Lower lobe of right lung (tissue), 2 donors: ENCODE measurements around the gene CADM1. TPM values are rescaled to one million over a fixed set of nuclear protein-coding genes. Genes with fewer than 3 reads are reported as not detected.

Source experiments
- ATAC-seq, 2 donors: fragments of 200-7000 bp; cut with Tn5 transposase; one replicate each; pipeline ENCODE4 v1.9.1; 2020 to 2022; ENCODE audit warnings: mild to moderate bottlenecking in 2 of 2, moderate library complexity in 2 of 2
- DNase-seq: peaks from one replicate; pipeline ENCODE4 v3.0.0-alpha.2; 2020
- H3K27ac ChIP-seq: fragments of 200-600 bp; one replicate; pipeline ENCODE4 v1.8.0; 2022
- H3K27me3 ChIP-seq: fragments of 200-600 bp; one replicate; pipeline ENCODE4 v1.8.0; 2022; ENCODE audit warnings: low read depth
- H3K36me3 ChIP-seq: fragments of 200-600 bp; one replicate; pipeline ENCODE4 v1.8.0; 2022; ENCODE audit warnings: mild to moderate bottlenecking
- H3K4me1 ChIP-seq: fragments of 200-600 bp; one replicate; pipeline ENCODE4 v1.8.0; 2022
- H3K4me3 ChIP-seq: fragments of 200-600 bp; one replicate; pipeline ENCODE4 v1.8.0; 2022; ENCODE audit warnings: mild to moderate bottlenecking
- H3K9me3 ChIP-seq: fragments of 200-600 bp; one replicate; pipeline ENCODE4 v1.8.0; 2022
- intact Hi-C: fragments of 100-400 bp; cut with DNase I; formaldehyde crosslinking; loops from one replicate; pipeline ENCODE4 v1.11.0; 2022
- total RNA-seq: library from RNA; stranded (reverse); fragmentation: NEBNext Ultra II Directional; extraction: Animal tissue kit (Norgen Biotek cat#: 25700); gene quantifications from one replicate; pipeline ENCODE4 v1.2.1, GENCODE V29; 2021
- TF ChIP-seq, protein P1 (sequence below): fragments of 200-600 bp; IDR thresholded peaks from one replicate; pipeline ENCODE4 v1.8.0; 2022; ENCODE audit warnings: antibody characterized with exemption, mild to moderate bottlenecking
- donor health status: DM: no; HTN: yes; CAD: no; lungs with severe emphysema.

CADM1 gene
- total RNA-seq, 1 donor from 2014 or later = 149 TPM

- Histone ChIP-seq H3K4me3 (no peak overlapping the region), H3K4me1 (no peaks in the 10 kb centered on the region), H3K36me3 (no peaks in the 10 kb centered on the region), H3K27ac (no peak overlapping the region), H3K9me3 (no peaks in the 10 kb centered on the region), H3K27me3 (no peaks in the 10 kb centered on the region)
- ATAC-seq (no peak), DNase-seq (no peak)
- TF ChIP-seq, protein P1, sequence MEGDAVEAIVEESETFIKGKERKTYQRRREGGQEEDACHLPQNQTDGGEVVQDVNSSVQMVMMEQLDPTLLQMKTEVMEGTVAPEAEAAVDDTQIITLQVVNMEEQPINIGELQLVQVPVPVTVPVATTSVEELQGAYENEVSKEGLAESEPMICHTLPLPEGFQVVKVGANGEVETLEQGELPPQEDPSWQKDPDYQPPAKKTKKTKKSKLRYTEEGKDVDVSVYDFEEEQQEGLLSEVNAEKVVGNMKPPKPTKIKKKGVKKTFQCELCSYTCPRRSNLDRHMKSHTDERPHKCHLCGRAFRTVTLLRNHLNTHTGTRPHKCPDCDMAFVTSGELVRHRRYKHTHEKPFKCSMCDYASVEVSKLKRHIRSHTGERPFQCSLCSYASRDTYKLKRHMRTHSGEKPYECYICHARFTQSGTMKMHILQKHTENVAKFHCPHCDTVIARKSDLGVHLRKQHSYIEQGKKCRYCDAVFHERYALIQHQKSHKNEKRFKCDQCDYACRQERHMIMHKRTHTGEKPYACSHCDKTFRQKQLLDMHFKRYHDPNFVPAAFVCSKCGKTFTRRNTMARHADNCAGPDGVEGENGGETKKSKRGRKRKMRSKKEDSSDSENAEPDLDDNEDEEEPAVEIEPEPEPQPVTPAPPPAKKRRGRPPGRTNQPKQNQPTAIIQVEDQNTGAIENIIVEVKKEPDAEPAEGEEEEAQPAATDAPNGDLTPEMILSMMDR = no peak
- intact Hi-C loops = no loop called here
These were observed 219.4 kb downstream of the CADM1 start for GRCh38 chr11:115284773-115285172.

DNA sequence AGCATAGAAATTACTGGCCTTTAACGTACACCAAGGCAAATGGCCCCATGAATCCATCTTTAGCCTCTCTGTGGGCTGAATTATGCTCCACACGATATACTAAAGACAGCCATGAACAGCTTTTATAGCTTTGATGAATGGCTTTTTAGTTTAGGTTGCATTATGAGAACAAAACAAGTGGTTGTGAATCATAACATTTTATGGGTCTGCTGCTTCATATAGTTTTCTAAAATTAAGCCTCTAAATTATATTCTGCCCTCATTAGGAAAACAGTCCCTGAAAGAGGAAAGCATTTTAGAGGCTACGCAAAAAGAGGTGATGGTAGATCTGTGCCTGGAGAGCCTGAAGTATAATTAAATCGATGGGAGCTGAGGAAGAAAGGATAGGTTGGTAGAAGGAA, 221.3 kb downstream of the CADM1 start:
- no peaks in the 10 kb centered on the region for H3K9me3 ChIP-seq
- ATAC-seq (no peak), DNase-seq (no peak)
- no peaks in the 10 kb centered on the region for H3K36me3 ChIP-seq
- H3K4me1 ChIP-seq = no peaks in the 10 kb centered on the region
- intact Hi-C loops = no loop called here
- TF ChIP-seq, protein P1 = no peak
- H3K27me3 ChIP-seq = no peaks in the 10 kb centered on the region
- no peak overlapping the region for H3K4me3 ChIP-seq
- no peak overlapping the region for H3K27ac ChIP-seq

DNA sequence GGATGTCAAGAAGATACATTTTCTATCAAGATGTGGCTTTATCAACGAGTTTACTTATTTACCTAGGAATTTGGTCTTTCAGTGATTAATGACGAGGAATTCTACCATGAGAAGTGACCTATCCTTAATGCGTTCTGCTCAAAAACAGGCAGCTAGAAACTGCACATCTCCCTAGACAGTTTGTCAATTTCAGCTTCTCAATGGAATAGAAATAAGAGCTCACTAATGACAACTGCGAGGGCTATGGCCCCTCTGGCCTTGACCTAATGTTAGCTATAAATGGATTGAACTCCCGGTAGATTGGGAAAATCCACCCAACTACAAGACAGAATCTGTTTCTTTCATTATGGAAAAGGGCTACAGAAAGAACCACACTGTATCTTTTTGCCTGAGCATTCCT, 223.4 kb downstream of the CADM1 start:
- TF ChIP-seq, protein P1 = no peak
- H3K4me3 ChIP-seq = no peak overlapping the region
- no peaks in the 10 kb centered on the region for H3K4me1 ChIP-seq
- H3K27ac ChIP-seq = no peak overlapping the region
- DNase-seq (no peak), ATAC-seq (no peak)
- H3K27me3 ChIP-seq = no peaks in the 10 kb centered on the region
- H3K36me3 ChIP-seq = no peaks in the 10 kb centered on the region
- intact Hi-C loops = no loop called here
- no peaks in the 10 kb centered on the region for H3K9me3 ChIP-seq

DNA sequence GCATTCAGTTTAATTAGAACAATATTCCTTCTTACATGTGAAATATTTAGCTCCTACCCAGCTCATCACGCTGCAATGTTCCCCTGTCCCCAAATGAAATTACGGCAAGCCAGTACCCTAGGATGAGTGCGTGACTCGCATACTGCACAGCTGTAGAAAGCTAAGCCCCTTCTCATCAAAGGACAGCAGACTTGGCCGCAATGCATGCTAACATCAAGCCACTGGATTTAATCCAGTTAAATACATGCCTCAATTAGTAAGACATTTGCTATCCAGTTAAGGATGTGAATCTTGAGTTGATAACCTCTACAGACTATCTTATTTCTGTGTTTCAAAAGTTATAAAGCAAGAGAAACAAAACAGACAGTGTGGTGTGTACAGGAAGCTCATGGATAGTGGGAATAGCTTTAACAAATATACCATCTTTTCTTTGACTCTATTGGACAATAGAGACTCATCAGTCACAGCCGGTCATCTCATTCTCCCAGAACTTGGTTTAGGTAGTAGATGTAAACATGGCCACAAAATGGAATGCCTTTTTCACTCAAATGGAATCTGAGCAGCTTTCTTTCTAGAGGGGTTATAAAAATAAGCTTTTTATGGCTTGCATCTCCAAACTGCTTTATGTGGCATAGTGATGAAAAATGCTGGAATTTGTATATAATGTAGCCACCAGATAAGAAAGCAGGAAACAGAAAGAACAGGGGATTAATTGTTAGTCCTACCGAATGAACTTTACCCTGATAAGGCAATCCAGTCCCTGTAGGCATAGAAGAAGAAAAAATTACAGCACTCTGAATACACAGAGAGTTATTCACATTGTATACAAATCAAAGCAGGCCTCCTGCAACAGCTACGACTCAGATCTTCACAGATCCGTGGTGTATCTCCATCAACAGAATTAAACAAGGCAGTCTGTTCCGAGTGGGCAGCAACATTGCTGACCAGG, 224.1 kb downstream of the CADM1 start:
- DNase-seq (no peak), ATAC-seq (no peak)
- Histone ChIP-seq H3K4me1 (no peaks in the 10 kb centered on the region), H3K27ac (no peak overlapping the region), H3K9me3 (no peaks in the 10 kb centered on the region), H3K4me3 (no peak overlapping the region), H3K27me3 (no peaks in the 10 kb centered on the region), H3K36me3 (no peaks in the 10 kb centered on the region)
- TF ChIP-seq, protein P1 = no peak
- intact Hi-C loops = no loop called here

DNA sequence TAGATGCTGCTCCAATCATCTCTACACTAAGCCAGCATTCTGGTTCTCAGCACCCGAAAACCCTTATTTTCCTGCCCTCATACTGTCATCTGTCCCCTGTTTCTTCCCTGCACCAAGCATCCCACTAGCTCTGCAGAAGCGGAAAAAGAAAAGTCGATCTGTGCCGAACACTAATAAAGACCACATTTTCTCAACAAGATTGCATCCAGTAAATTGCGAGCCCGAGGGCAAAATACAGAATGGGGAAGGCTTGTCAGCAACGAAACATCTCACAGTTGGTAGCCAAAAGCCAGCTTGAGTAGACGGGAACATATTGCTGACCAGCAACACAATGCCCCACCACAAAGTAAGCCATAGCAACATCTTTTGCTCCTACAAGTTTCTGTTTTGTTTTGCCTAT, 227.4 kb downstream of the CADM1 start:
- ATAC-seq (no peak), DNase-seq (no peak)
- TF ChIP-seq, protein P1 = no peak

More for the DNA sequence above, 227.4 kb downstream of the CADM1 start:
- intact Hi-C loops = no loop called here
- Histone ChIP-seq H3K27me3 (no peaks in the 10 kb centered on the region), H3K27ac (no peak overlapping the region), H3K9me3 (no peaks in the 10 kb centered on the region), H3K4me3 (no peak overlapping the region), H3K36me3 (no peaks in the 10 kb centered on the region), H3K4me1 (no peaks in the 10 kb centered on the region)
